HK-2 (cell line): ENCODE data around the gene WDR76.
A peak's percentile ranks its signal among the peaks of the same experiment; 100 is the strongest.
"Not testable (repeated sequence)": the region's sequence is repeated elsewhere in the genome, so short reads cannot be mapped to it uniquely, and the experiment has no call there.

Experiments
- DNase-seq: peaks from one replicate; pipeline ENCODE4 v3.0.0-alpha.2; 2018; ENCODE audit not compliant: unreplicated experiment

The WDR76 gene

GRCh38 chr15:43821505-43821904, 5.3 kb upstream of the WDR76 start:
- DNase-seq, result no peak

- DNase-seq, result peak; percentile 87
Observed at GRCh38 chr15:43824302-43825246, 2.2 kb upstream of the WDR76 start, which contains the start of gene MFAP1. Gene MFAP1, minus strand, starts transcription at chr15:43824690. Its CDS starts 121 bp downstream, at chr15:43824569.

- not testable (repeated sequence) for DNase-seq
Observed at GRCh38 chr15:43825305-43825704, 1.5 kb upstream of the WDR76 start.

- no peak for DNase-seq
Observed at GRCh38 chr15:43826029-43826507, 734 bp upstream of the WDR76 start.

GRCh38 chr15:43828061-43828657, 1.4 kb downstream of the WDR76 start:
- no peak for DNase-seq

GRCh38 chr15:43829951-43830540, 3.2 kb downstream of the WDR76 start:
- DNase-seq, result not testable (repeated sequence)

- not testable (repeated sequence) for DNase-seq
Observed at GRCh38 chr15:43830691-43831275, 4.0 kb downstream of the WDR76 start.

- not testable (repeated sequence) for DNase-seq
Observed at GRCh38 chr15:43831519-43832052, 4.8 kb downstream of the WDR76 start.

GRCh38 chr15:43832485-43832884, 5.7 kb downstream of the WDR76 start:
- DNase-seq, result not testable (repeated sequence)

GRCh38 chr15:43845421-43845820, 18.6 kb downstream of the WDR76 start:
- DNase-seq, result no peak

- no peak for DNase-seq
Observed at GRCh38 chr15:43851251-43851650, 24.4 kb downstream of the WDR76 start.

GRCh38 chr15:43852607-43853006, 25.8 kb downstream of the WDR76 start:
- DNase-seq, result no peak

- no peak for DNase-seq
Observed at GRCh38 chr15:43854801-43855200, 28.0 kb downstream of the WDR76 start.

GRCh38 chr15:43859546-43859945, 32.7 kb downstream of the WDR76 start:
- no peak for DNase-seq

GRCh38 chr15:43866636-43867035, 39.8 kb downstream of the WDR76 start:
- DNase-seq, result not testable (repeated sequence)

GRCh38 chr15:43867096-43867495, 40.3 kb downstream of the WDR76 start:
- no peak for DNase-seq

GRCh38 chr15:43868406-43868805, 41.6 kb downstream of the WDR76 start:
- no peak for DNase-seq

GRCh38 chr15:43871835-43872234, 45.0 kb downstream of the WDR76 start:
- DNase-seq, result no peak

- peak; percentile 18 for DNase-seq
Observed at GRCh38 chr15:43872416-43873020, 45.7 kb downstream of the WDR76 start.

GRCh38 chr15:43873651-43874050, 46.8 kb downstream of the WDR76 start:
- no peak for DNase-seq

- no peak for DNase-seq
Observed at GRCh38 chr15:43876872-43877271, 50.1 kb downstream of the WDR76 start.
